T-cell (primary cell): ENCODE measurements around the gene LRRC61. TPM values are rescaled to one million over a fixed set of nuclear protein-coding genes. Genes with fewer than 3 reads are reported as not detected.

Experiments used
- ATAC-seq, 4 experiments: fragments of 200-7000 bp in 3 of 4; fragments of 150-1000 bp in 1 of 4; cut with Tn5 transposase; replicated peaks in 1 of 4; 1 replicate in 3 of 4; 2 replicates in 1 of 4; pipeline ENCODE4 v1.10.0; 2021; ENCODE audit warnings: moderate library complexity in 3 of 4, mild to moderate bottlenecking in 2 of 4, moderate number of reproducible peaks in 1 of 4
- CTCF ChIA-PET, 2 donors: fragments of 300-600 bp; sonication (Branson Sonifier 250); formaldehyde crosslinking; loops; one replicate each; lab custom pipeline; 2022; ENCODE audit warnings: antibody characterized with exemption in 2 of 2; lab: Charles Lee
- POLR2A ChIA-PET, 2 donors: fragments of 300-600 bp; sonication (Branson Sonifier 250); formaldehyde crosslinking; loops; one replicate each; lab custom pipeline; 2022; ENCODE audit warnings: antibody characterized with exemption in 2 of 2; lab: Charles Lee
- DNase-seq, 35 experiments: peaks; one replicate each; pipeline versions ENCODE4 v3.0.0 to v3.0.0-alpha.2; 2013 to 2023
- H3K27ac ChIP-seq: one replicate; pipeline ENCODE4 v1.5.1; 2013; ENCODE audit warnings: low read length
- H3K27me3 ChIP-seq, 2 experiments: replicated peaks in 1 of 2; 1 replicate in 1 of 2; 2 replicates in 1 of 2; pipeline versions ENCODE4 v1.6.1 to v1.7.0; 2013; ENCODE audit warnings: low read length in 1 of 2, mixed read lengths in 1 of 2; ENCODE audit not compliant: control insufficient read depth in 2 of 2, insufficient read depth in 2 of 2; ENCODE audit errors: extremely low read depth in 1 of 2
- H3K36me3 ChIP-seq, 2 donors: 1 replicate in 1 of 2; 2 replicates in 1 of 2; pipeline versions ENCODE4 v1.6.1 to v1.7.0; 2013; ENCODE audit warnings: low read length in 1 of 2; ENCODE audit not compliant: control insufficient read depth in 2 of 2, insufficient read depth in 1 of 2; ENCODE audit errors: extremely low read depth in 1 of 2
- H3K4me1 ChIP-seq, 2 experiments: 1 replicate in 1 of 2; 2 replicates in 1 of 2; pipeline versions ENCODE4 v1.6.1 to v1.7.0; 2013; ENCODE audit warnings: low read length in 2 of 2, mixed read lengths in 1 of 2; ENCODE audit not compliant: insufficient read depth in 2 of 2, control insufficient read depth in 1 of 2; ENCODE audit errors: extremely low read depth in 1 of 2
- H3K4me3 ChIP-seq, 2 donors: 1 replicate in 1 of 2; 2 replicates in 1 of 2; pipeline versions ENCODE4 v1.5.1 to v1.7.0; 2013; ENCODE audit warnings: mild to moderate bottlenecking in 2 of 2, low read length in 1 of 2, moderate library complexity in 1 of 2; ENCODE audit not compliant: control insufficient read depth in 1 of 2; ENCODE audit errors: extremely low read depth in 1 of 2
- H3K9me3 ChIP-seq: 2 replicates; pipeline ENCODE4 v1.7.0; 2013
- H3K27ac Mint-ChIP-seq, 2 donors: one replicate each; pipeline ENCODE4 v1.8.0; 2020 to 2021; ENCODE audit warnings: mild to moderate bottlenecking in 2 of 2, mixed read lengths in 2 of 2
- H3K27me3 Mint-ChIP-seq, 2 donors: one replicate each; pipeline ENCODE4 v1.8.0; 2021 to 2022; ENCODE audit warnings: mixed read lengths in 2 of 2
- H3K36me3 Mint-ChIP-seq: one replicate; pipeline ENCODE4 v1.8.0; 2021; ENCODE audit warnings: mixed read lengths
- H3K4me1 Mint-ChIP-seq, 3 donors: one replicate each; pipeline ENCODE4 v1.8.0; 2020 to 2022; ENCODE audit warnings: mixed read lengths in 3 of 3, mild to moderate bottlenecking in 1 of 3
- H3K4me3 Mint-ChIP-seq, 3 donors: one replicate each; pipeline ENCODE4 v1.8.0; 2020 to 2022; ENCODE audit warnings: mild to moderate bottlenecking in 3 of 3, mixed read lengths in 3 of 3, moderate library complexity in 3 of 3
- H3K9me3 Mint-ChIP-seq, 3 donors: one replicate each; pipeline ENCODE4 v1.8.0; 2020 to 2022; ENCODE audit warnings: mixed read lengths in 3 of 3
- WGBS: methylation state at CpG from one replicate; pipeline ENCODE4 v1.1.5; 2013; ENCODE audit warnings: missing lambda C conversion rate; ENCODE audit not compliant: insufficient coverage; 5-methylcytosine and 5-hydroxymethylcytosine counted together
- total RNA-seq, 35 experiments: library from RNA in 6 of 35; stranded (reverse) in 6 of 35; fragments of 120-200 nt in 1 of 35; gene quantifications; one replicate each; pipeline versions ENCODE4 v1.2.1 to v1.2.4 and lab custom pipeline; 2013 to 2026

The LRRC61 gene
- total RNA-seq, 5 donors from 2014 or later (not counting 1 experiment from before 2014, with no cell fraction given): 8.8 to 21.4 (median 16.6) TPM

GRCh38 chr7:150321788-150322113 lies 1.4 kb upstream of the LRRC61 start:
- H3K9me3 ChIP-seq: no peaks in the 10 kb centered on the region
- H3K4me1 ChIP-seq: peaks cover 2 to 30% of the 10 kb centered on the region in 2 experiments
- 96% methylated on average over 3 of the region's 3 CpGs for WGBS
- H3K36me3 Mint-ChIP-seq: peaks cover 26% of the 10 kb centered on the region
- DNase-seq (no peak), ATAC-seq (no peak)
- POLR2A ChIA-PET: no interaction called here
- H3K4me3 Mint-ChIP-seq: peak overlapping the region; percentile 93 to 98 (median 96)
- H3K27me3 Mint-ChIP-seq: no peaks in the 10 kb centered on the region
- H3K4me3 ChIP-seq: no peak overlapping the region
- CTCF ChIA-PET: no interaction called here
- H3K27ac Mint-ChIP-seq: peak overlapping the region; percentile 96 to 99
- no peaks in the 10 kb centered on the region for H3K9me3 Mint-ChIP-seq
- H3K27me3 ChIP-seq: no peaks in the 10 kb centered on the region
- H3K4me1 Mint-ChIP-seq: peaks cover 40 to 46% (median 45%) of the 10 kb centered on the region in 3 donors
- peak overlapping the region; percentile 15 for H3K27ac ChIP-seq
- peaks cover 2 to 5% of the 10 kb centered on the region in 2 donors for H3K36me3 ChIP-seq

DNA sequence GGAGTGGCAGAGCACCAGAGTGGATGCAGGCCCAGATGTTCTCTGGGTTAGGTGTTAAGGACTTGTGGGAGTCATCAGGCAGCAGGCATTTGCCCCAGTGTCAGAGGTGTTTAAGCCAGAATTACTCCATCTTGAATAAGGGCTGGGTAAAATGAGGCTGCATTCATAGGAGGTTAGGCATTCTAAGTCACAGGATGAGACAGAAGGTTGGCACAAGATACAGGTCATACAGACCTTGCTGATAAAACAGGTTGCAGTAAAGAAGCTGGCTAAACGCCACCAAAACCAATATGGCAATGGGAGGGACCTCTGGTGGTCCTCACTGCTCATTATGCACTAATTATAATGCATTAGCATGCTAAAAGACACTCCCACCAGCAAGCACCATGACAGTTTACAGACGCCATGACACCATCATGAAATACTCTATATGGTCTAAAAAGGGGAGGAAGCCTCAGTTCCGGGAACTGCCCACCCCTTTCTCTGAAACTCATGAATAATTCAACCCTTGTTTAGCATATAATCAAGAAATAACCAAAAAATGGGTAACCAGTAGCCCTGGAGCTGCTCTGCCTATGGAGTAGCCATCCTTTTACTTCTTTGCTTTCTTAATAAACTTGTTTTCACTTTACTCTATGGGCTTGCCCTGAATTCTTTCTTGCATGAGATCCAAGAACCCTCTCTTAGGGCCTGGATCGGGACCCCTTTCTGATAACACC lies 882 bp upstream of the LRRC61 start:
- DNase-seq (peak in 32 of 35 experiments; percentile 12 to 66 (median 46)), ATAC-seq (peak; percentile 40 to 64 (median 46))
- Histone ChIP-seq H3K27me3 (no peaks in the 10 kb centered on the region), H3K36me3 (peaks cover 6 to 7% of the 10 kb centered on the region in 2 donors), H3K27ac (peak overlapping the region; percentile 85), H3K4me3 (peak overlapping the region; percentile 84 to 86), H3K4me1 (peaks cover 2 to 30% of the 10 kb centered on the region in 2 experiments), H3K9me3 (no peaks in the 10 kb centered on the region)
- Mint-ChIP-seq H3K27me3 (no peaks in the 10 kb centered on the region), H3K27ac (peak overlapping the region; percentile 96 to 99), H3K36me3 (peaks cover 29% of the 10 kb centered on the region), H3K4me3 (peak overlapping the region; percentile 93 to 98 (median 96)), H3K4me1 (peaks cover 40 to 46% (median 45%) of the 10 kb centered on the region in 3 donors), H3K9me3 (no peaks in the 10 kb centered on the region)
- 17% methylated on average over 2 of the region's 4 CpGs for whole genome bisulfite sequencing
- ChIA-PET POLR2A (no interaction called here), CTCF (no interaction called here)

DNA sequence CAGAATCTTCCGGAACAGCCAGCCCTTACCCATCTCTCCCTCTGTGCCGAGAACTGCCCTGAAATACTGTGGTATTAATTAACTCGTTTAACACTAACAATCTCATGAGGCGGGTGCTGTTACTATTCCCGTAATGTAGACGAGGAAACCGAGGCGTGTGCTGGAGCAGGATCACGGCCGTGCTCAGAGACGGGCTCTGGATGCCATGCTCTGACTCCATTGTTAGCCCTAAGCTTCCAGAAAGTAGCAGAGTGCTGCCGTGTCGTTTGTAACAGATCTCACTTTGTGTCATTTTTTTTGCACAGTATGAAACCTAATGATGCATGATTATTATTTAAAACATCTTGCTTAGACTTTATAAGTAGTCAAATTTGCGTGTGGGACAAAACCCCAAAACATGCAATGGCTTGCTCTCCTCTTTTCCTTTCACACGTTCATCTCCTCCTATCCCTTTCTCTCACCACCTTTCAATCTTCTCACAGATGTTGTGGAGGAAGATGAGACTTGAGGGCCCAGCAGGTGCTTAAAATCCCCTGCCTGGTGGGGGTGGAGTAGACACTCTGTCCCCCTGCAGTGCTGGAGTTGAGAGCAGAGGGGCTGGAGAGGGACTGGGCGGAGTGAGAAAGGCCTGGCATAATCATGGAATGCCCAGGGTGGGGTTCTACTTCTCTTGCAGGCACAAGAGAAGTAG lies 672 bp downstream of the LRRC61 start:
- Histone ChIP-seq H3K27me3 (no peaks in the 10 kb centered on the region), H3K4me1 (peaks cover 2 to 30% of the 10 kb centered on the region in 2 experiments), H3K27ac (peak overlapping the region; percentile 85), H3K4me3 (peak overlapping the region; percentile 84 to 86), H3K9me3 (no peaks in the 10 kb centered on the region), H3K36me3 (peaks cover 10 to 18% of the 10 kb centered on the region in 2 donors)
- Mint-ChIP-seq H3K4me1 (peaks cover 40 to 46% (median 41%) of the 10 kb centered on the region in 3 donors), H3K27me3 (no peaks in the 10 kb centered on the region), H3K27ac (peak overlapping the region; percentile 98 to 99), H3K9me3 (no peaks in the 10 kb centered on the region), H3K4me3 (peak overlapping the region; percentile 93 to 98 (median 96)), H3K36me3 (peaks cover 30% of the 10 kb centered on the region)
- CTCF ChIA-PET: interaction anchor here in 1 of 2 donors (0.5 kb wide), 1 partner anchor 34 kb away, joined by 5 read pairs; no protein-coding TSS in a partner anchor
- ATAC-seq (peak in 3 of 4 experiments; percentile 29 to 54 (median 43)), DNase-seq (peak in 7 of 35 experiments; percentile 2 to 50 (median 11))
- WGBS: 13% methylated on average over 7 of the region's 16 CpGs
- POLR2A ChIA-PET: interaction anchor here (0.6 to 0.7 kb wide), 2 partner anchors 95 to 517 kb away, joined by 3 to 4 read pairs; no protein-coding TSS in a partner anchor

DNA sequence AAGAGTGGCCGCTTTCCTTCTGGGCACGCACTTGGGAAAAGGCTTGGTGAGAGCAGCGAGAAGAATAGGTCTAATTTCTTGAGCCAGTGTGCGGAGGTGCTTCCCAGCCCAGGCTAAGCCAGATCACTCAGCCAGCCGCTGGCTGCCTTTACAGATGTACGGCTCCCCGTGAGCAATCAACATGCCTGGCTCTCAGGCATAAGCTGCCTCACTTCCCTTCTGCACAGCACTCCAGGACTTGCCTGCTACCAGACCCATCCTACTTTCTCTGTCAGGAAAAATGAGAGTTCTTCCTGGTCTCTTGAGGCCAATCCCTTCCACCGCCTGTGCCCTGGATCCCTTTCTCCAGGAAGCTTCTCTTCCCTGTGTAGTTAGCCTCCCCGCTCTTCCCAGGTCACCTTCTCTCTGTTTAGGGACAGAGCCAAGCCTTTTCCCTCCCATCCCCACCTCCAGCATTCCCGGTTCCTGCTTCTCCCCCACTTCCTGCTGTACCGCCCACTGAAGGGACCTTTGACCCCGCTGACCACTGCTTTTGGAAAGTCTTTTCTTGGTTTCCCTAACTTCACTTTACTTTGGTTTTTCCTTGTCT lies 1.3 kb downstream of the LRRC61 start:
- Mint-ChIP-seq H3K4me3 (peak overlapping the region; percentile 93 to 98 (median 96)), H3K4me1 (peaks cover 40 to 46% (median 41%) of the 10 kb centered on the region in 3 donors), H3K27me3 (no peaks in the 10 kb centered on the region), H3K36me3 (peaks cover 34% of the 10 kb centered on the region), H3K9me3 (no peaks in the 10 kb centered on the region), H3K27ac (peak overlapping the region; percentile 98 to 99)
- Histone ChIP-seq H3K27me3 (no peaks in the 10 kb centered on the region), H3K4me1 (peaks cover 2 to 30% of the 10 kb centered on the region in 2 experiments), H3K36me3 (peaks cover 14 to 25% of the 10 kb centered on the region in 2 donors), H3K27ac (peak overlapping the region; percentile 85), H3K4me3 (peak overlapping the region in 1 of 2 donors; percentile 84), H3K9me3 (no peaks in the 10 kb centered on the region)
- CTCF ChIA-PET: no interaction called here
- DNase-seq (peak in 1 of 35 experiments; percentile 11), ATAC-seq (no peak)
- 90% methylated on average over 11 of the region's 12 CpGs for WGBS
- POLR2A ChIA-PET: interaction anchor here (0.6 to 0.7 kb wide), 2 partner anchors 94 to 517 kb away, joined by 3 to 4 read pairs; no protein-coding TSS in a partner anchor

DNA sequence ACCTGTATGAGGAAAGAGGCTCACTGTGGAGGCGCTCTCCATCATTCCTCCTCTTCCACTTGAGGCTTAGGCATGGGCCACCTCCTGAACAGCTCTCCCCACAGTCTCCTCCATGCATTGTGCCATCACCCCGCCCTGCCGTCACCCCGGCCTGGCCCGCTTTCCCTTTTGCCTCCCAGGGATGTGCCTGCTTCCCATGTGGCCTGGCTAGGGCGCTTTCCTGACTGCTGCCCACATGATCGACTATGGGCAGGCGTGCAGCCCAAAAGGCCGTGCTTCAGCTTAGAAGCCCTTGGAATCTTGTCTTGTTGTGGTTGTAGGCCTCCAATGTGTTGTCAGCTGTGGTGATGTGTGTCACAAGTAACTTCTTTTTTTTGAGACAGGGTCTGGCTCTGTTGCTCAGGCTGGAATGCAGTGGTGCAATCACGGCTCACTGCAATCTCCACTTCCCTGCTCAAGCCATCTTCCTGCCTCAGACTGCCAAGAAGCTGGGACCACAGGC lies 2.0 kb downstream of the LRRC61 start:
- Mint-ChIP-seq H3K4me1 (peaks cover 35 to 42% (median 37%) of the 10 kb centered on the region in 3 donors), H3K9me3 (no peaks in the 10 kb centered on the region), H3K27me3 (no peaks in the 10 kb centered on the region), H3K36me3 (peaks cover 30% of the 10 kb centered on the region), H3K4me3 (peak overlapping the region; percentile 93 to 98 (median 96)), H3K27ac (peak overlapping the region; percentile 98 to 99)
- no peak overlapping the region for H3K27ac ChIP-seq
- H3K4me1 ChIP-seq: peaks cover 2 to 30% of the 10 kb centered on the region in 2 experiments
- H3K27me3 ChIP-seq: no peaks in the 10 kb centered on the region
- no peaks in the 10 kb centered on the region for H3K9me3 ChIP-seq
- peaks cover 20 to 30% of the 10 kb centered on the region in 2 donors for H3K36me3 ChIP-seq
- POLR2A ChIA-PET: no interaction called here
- WGBS: 97% methylated on average over 7 of the region's 10 CpGs
- DNase-seq (no peak), ATAC-seq (no peak)
- CTCF ChIA-PET: interaction anchor here in 1 of 2 donors (0.9 kb wide), 1 partner anchor 31 kb away, joined by 3 read pairs; no protein-coding TSS in a partner anchor
- H3K4me3 ChIP-seq: no peak overlapping the region
